SK-N-SH (cell line): ENCODE measurements around the gene PDE4D.

ENCODE experiments used
- FOSL2 ChIP-seq: IDR thresholded peaks from 2 replicates; pipeline ENCODE4 v1.4.0; 2012; ENCODE audit warnings: low read depth, mild to moderate bottlenecking, moderate library complexity, borderline replicate concordance
- POLR2AphosphoS5 ChIP-seq: IDR thresholded peaks from 2 replicates; pipeline ENCODE4 v1.6.1; 2012; ENCODE audit warnings: low read depth, low read length
- RAD21 ChIP-seq: IDR thresholded peaks from 2 replicates; pipeline ENCODE4 v1.6.1; 2012; ENCODE audit warnings: mild to moderate bottlenecking, low read length
- SIN3A ChIP-seq: IDR thresholded peaks from 2 replicates; pipeline ENCODE4 v1.6.1; 2012; ENCODE audit warnings: low read depth, mild to moderate bottlenecking, low read length, moderate library complexity, borderline replicate concordance
- TAF1 ChIP-seq: IDR thresholded peaks from 2 replicates; pipeline ENCODE4 v1.6.1; 2012; ENCODE audit warnings: low read depth, mild to moderate bottlenecking, low read length, moderate library complexity, borderline replicate concordance
- TEAD4 ChIP-seq: IDR thresholded peaks from 2 replicates; pipeline ENCODE4 v1.4.0; 2012; ENCODE audit warnings: mild to moderate bottlenecking, borderline replicate concordance; ENCODE audit not compliant: insufficient read depth
- TF ChIP-seq, protein P1 (sequence below): fragments of 200-600 bp; sonication (generic); IDR thresholded peaks from 2 replicates; pipeline ENCODE4 v1.6.1; 2017; ENCODE audit warnings: antibody characterized with exemption, mild to moderate bottlenecking, moderate library complexity
- TF ChIP-seq, protein P2 (sequence below): IDR thresholded peaks from 2 replicates; pipeline ENCODE4 v1.4.0; 2012; ENCODE audit warnings: low read depth, borderline replicate concordance

DNA sequence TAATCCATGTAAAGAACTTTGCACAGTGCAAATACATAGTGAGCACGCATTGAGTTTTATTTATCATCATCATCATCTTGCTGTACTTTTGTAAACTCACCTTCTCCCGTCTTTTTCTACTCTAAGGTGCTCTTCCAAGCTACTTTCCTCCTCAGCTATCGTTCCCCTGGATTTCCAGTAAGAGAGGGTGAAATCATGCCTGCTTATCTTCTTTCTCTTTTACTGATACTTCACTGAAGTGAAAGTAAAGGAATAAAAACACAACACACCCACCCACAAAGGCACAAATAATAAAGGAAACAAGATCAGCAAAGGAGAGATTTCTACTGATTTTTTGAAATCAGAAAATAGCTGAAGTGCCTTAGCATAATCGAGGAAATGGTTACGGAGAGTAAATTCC lies 800.8 kb downstream of the PDE4D start:
- TF ChIP-seq FOSL2 (no peak), RAD21 (no peak), POLR2AphosphoS5 (no peak), TAF1 (no peak), TEAD4 (no peak), SIN3A (no peak)
- TF ChIP-seq, protein P1, sequence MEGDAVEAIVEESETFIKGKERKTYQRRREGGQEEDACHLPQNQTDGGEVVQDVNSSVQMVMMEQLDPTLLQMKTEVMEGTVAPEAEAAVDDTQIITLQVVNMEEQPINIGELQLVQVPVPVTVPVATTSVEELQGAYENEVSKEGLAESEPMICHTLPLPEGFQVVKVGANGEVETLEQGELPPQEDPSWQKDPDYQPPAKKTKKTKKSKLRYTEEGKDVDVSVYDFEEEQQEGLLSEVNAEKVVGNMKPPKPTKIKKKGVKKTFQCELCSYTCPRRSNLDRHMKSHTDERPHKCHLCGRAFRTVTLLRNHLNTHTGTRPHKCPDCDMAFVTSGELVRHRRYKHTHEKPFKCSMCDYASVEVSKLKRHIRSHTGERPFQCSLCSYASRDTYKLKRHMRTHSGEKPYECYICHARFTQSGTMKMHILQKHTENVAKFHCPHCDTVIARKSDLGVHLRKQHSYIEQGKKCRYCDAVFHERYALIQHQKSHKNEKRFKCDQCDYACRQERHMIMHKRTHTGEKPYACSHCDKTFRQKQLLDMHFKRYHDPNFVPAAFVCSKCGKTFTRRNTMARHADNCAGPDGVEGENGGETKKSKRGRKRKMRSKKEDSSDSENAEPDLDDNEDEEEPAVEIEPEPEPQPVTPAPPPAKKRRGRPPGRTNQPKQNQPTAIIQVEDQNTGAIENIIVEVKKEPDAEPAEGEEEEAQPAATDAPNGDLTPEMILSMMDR, result no peak
- TF ChIP-seq, protein P2, sequence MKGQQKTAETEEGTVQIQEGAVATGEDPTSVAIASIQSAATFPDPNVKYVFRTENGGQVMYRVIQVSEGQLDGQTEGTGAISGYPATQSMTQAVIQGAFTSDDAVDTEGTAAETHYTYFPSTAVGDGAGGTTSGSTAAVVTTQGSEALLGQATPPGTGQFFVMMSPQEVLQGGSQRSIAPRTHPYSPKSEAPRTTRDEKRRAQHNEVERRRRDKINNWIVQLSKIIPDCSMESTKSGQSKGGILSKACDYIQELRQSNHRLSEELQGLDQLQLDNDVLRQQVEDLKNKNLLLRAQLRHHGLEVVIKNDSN, result no peak
